ENCODE data around the gene TASOR.

TASOR gene

GRCh38 chr3:56681984-56682461 lies 1.0 kb downstream of the TASOR start:
- no peak for DNase-seq

GRCh38 chr3:56680054-56680580 lies 2.9 kb downstream of the TASOR start:
- DNase-seq, result no peak

- no peak for DNase-seq
Observed at GRCh38 chr3:56677286-56677685, 5.8 kb downstream of the TASOR start.

GRCh38 chr3:56673781-56674457 lies 9.1 kb downstream of the TASOR start:
- DNase-seq, result no peak

- no peak for DNase-seq
Observed at GRCh38 chr3:56667973-56668579, 15.0 kb downstream of the TASOR start.

GRCh38 chr3:56664823-56665222 lies 18.2 kb downstream of the TASOR start:
- no peak for DNase-seq

GRCh38 chr3:56655709-56656108 lies 27.4 kb downstream of the TASOR start:
- DNase-seq, result no peak

- no peak for DNase-seq
Observed at GRCh38 chr3:56654460-56654859, 28.6 kb downstream of the TASOR start.

- DNase-seq, result no peak
Observed at GRCh38 chr3:56645407-56645806, 37.7 kb downstream of the TASOR start.

GRCh38 chr3:56633602-56634535 lies 49.2 kb downstream of the TASOR start:
- DNase-seq, result no peak

Measured in T1000 (cell line).